ENCODE data around the gene SELENOO. TPM values are rescaled to one million over a fixed set of nuclear protein-coding genes. Genes with fewer than 3 reads are reported as not detected.

Gene SELENOO
- total RNA-seq, 1 experiment from 2014 or later, result 29.6 TPM

GRCh38 chr22:50189849-50190181 lies 11.0 kb upstream of the SELENOO start:
- no TSS peak for BruUV-seq (replicated peaks)
- peaks cover 2 to 11% of the 10 kb centered on the region in 2 experiments; a peak in 2 of 4 replicates for H3K36me3 ChIP-seq (ENCODE audit: control insufficient read depth in 1 of 2, insufficient read depth in 2 of 2, low read length in 2 of 2)
- no peaks in the 10 kb centered on the region for H3K27me3 ChIP-seq (ENCODE audit: insufficient read depth, low read length)
- ChIA-PET CTCF (interaction anchor here (1.3 kb wide), 1 partner anchor 9 kb away, joined by 4 read pairs; no protein-coding TSS in a partner anchor), POLR2A (interaction anchor here (1.4 kb wide), 1 partner anchor 41 kb away, joined by 3 read pairs; no protein-coding TSS in a partner anchor), RAD21 (ENCODE audit: low non-redundant PET in 1 of 2, low total read pairs in 2 of 2, uncharacterized antibody in 2 of 2, unreplicated experiment in 2 of 2) (no interaction called here)
- H4K20me1 ChIP-seq (ENCODE audit: insufficient read depth), result peaks cover 6% of the 10 kb centered on the region; the same call in 1 of the 2 replicates
- intact Hi-C loops (cut with micrococcal nuclease), result no loop called here
- peak overlapping the region; percentile 79 for H3K9ac ChIP-seq (ENCODE audit: low read length)
- peaks cover 24 to 46% of the 10 kb centered on the region in 2 experiments for H3K4me1 ChIP-seq (ENCODE audit: control insufficient read depth in 1 of 2, insufficient read depth in 2 of 2, low read length in 2 of 2)
- H3K9me3 ChIP-seq (ENCODE audit: control insufficient read depth in 1 of 2, insufficient read depth in 1 of 2, low read depth in 1 of 2, low read length in 2 of 2), result no peaks in the 10 kb centered on the region
- H3K79me2 ChIP-seq (ENCODE audit: insufficient read depth, low read length), result peaks cover 84% of the 10 kb centered on the region
- peak overlapping the region; percentile 92 for H3K4me2 ChIP-seq (ENCODE audit: low read length)
- H2AFZ ChIP-seq (ENCODE audit: low read depth, low read length, poor library complexity, severe bottlenecking), result no peak overlapping the region
- H3K4me3 ChIP-seq (replicated peaks in 1 of 2; ENCODE audit: low read depth in 1 of 2, low read length in 2 of 2), result peak overlapping the region; percentile 57 to 66
- ATAC-seq, result peak; percentile 20
- DNase-seq (ENCODE audit: low read depth, low spot score), result no peak
- no peaks in the 10 kb centered on the region for H3K9me2 ChIP-seq (ENCODE audit: insufficient read depth)
- no peak for TF ChIP-seq POLR2AphosphoS5 (IDR thresholded peaks at IDR 0.05; ENCODE audit: low read depth, low read length)
- peak overlapping the region; percentile 75 for H3K27ac ChIP-seq (ENCODE audit: low read depth, low read length)

DNA sequence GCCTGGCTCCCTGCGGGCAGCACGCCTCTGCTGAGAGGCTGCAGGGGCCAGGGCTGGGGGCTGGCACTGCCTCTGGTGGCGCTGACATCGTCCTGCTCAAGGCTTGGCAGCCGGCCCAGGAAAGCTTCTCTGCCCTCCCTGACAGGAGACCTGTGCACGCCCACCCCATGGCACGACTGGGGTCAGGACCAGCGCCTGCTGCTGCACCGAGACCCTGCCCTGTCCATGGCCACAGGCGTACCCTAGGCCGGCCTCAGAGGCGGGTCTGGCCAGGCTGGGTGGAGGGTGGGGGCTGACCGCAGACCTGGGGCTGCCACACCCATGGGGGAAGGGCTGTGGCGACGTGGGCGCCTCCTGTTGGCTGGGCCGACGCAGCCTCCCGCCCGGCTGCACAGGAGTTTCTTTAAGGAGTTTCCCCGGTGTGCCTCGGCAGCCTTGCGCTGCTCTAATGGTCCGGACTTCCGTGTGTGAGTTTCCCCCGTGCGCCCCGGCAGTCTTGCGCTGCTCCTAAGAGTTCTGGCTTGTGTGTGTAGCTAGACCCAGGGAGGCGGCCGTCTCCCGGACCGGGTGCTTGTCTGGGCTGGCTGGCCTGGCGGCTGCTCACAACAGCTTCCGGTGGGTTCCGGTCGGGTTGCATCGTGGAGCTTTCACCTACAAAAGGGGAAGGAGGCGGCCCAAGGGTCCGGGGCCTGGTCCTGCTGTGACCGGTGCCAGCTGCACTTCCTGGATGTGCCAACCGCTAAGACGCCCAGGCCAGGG lies 10.4 kb upstream of the SELENOO start:
- BruUV-seq (replicated peaks), result no TSS peak
- peaks cover 84% of the 10 kb centered on the region for H3K79me2 ChIP-seq (ENCODE audit: insufficient read depth, low read length)
- ChIA-PET CTCF (interaction anchor here (0.6 to 1.3 kb wide), 2 partner anchors 9 to 35 kb away, joined by 3 to 4 read pairs; no protein-coding TSS in a partner anchor), RAD21 (ENCODE audit: low non-redundant PET in 1 of 2, low total read pairs in 2 of 2, uncharacterized antibody in 2 of 2, unreplicated experiment in 2 of 2) (no interaction called here), POLR2A (interaction anchor here (0.6 to 1.4 kb wide), 2 partner anchors 41 to 251 kb away, joined by 3 to 5 read pairs; no protein-coding TSS in a partner anchor)
- H3K4me2 ChIP-seq (ENCODE audit: low read length), result peak overlapping the region; percentile 92
- no peaks in the 10 kb centered on the region for H3K9me2 ChIP-seq (ENCODE audit: insufficient read depth)
- H3K4me1 ChIP-seq (ENCODE audit: control insufficient read depth in 1 of 2, insufficient read depth in 2 of 2, low read length in 2 of 2), result peaks cover 20 to 42% of the 10 kb centered on the region in 2 experiments
- H2AFZ ChIP-seq (ENCODE audit: low read depth, low read length, poor library complexity, severe bottlenecking), result no peak overlapping the region
- intact Hi-C loops (cut with micrococcal nuclease), result no loop called here
- peaks cover 2 to 14% of the 10 kb centered on the region in 2 experiments; a peak in 2 of 4 replicates for H3K36me3 ChIP-seq (ENCODE audit: control insufficient read depth in 1 of 2, insufficient read depth in 2 of 2, low read length in 2 of 2)
- TF ChIP-seq, protein P1, sequence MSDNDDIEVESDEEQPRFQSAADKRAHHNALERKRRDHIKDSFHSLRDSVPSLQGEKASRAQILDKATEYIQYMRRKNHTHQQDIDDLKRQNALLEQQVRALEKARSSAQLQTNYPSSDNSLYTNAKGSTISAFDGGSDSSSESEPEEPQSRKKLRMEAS (IDR thresholded peaks at IDR 0.05), result peak; percentile 69; the same call in 1 of the 2 replicates
- TF ChIP-seq ELF1 (IDR thresholded peaks at IDR 0.05; ENCODE audit: borderline replicate concordance, low read depth) (no peak), JUND (IDR thresholded peaks at IDR 0.05) (no peak), POLR2A (IDR thresholded peaks at IDR 0.05; ENCODE audit: borderline replicate concordance, extremely low read depth, insufficient read depth, insufficient read length) (peak; percentile 23), POLR2AphosphoS5 (IDR thresholded peaks at IDR 0.05; ENCODE audit: low read depth, low read length) (peak; percentile 78), ZFX (IDR thresholded peaks at IDR 0.05) (0 out of 2 replicates have a peak, but pooled peaks have one; percentile 7), EZH2phosphoT487 (IDR thresholded peaks at IDR 0.05; ENCODE audit: borderline replicate concordance) (no peak)
- TF ChIP-seq, protein P2, sequence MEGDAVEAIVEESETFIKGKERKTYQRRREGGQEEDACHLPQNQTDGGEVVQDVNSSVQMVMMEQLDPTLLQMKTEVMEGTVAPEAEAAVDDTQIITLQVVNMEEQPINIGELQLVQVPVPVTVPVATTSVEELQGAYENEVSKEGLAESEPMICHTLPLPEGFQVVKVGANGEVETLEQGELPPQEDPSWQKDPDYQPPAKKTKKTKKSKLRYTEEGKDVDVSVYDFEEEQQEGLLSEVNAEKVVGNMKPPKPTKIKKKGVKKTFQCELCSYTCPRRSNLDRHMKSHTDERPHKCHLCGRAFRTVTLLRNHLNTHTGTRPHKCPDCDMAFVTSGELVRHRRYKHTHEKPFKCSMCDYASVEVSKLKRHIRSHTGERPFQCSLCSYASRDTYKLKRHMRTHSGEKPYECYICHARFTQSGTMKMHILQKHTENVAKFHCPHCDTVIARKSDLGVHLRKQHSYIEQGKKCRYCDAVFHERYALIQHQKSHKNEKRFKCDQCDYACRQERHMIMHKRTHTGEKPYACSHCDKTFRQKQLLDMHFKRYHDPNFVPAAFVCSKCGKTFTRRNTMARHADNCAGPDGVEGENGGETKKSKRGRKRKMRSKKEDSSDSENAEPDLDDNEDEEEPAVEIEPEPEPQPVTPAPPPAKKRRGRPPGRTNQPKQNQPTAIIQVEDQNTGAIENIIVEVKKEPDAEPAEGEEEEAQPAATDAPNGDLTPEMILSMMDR (IDR thresholded peaks at IDR 0.05 in 2 of 3, conservative IDR thresholded peaks at IDR 0.05 in 1 of 3; ENCODE audit: borderline replicate concordance in 1 of 3, insufficient read depth in 1 of 3, low read depth in 2 of 3, low read length in 2 of 3), result peak in 2 of 3 experiments; percentile 36 to 42; a peak in 3 of 6 replicates
- no peaks in the 10 kb centered on the region for H3K27me3 ChIP-seq (ENCODE audit: insufficient read depth, low read length)
- peak; percentile 60 for DNase-seq (ENCODE audit: low read depth, low spot score)
- peak; percentile 73 for ATAC-seq
- peaks cover 6% of the 10 kb centered on the region; the same call in 1 of the 2 replicates for H4K20me1 ChIP-seq (ENCODE audit: insufficient read depth)
- no peaks in the 10 kb centered on the region for H3K9me3 ChIP-seq (ENCODE audit: control insufficient read depth in 1 of 2, insufficient read depth in 1 of 2, low read depth in 1 of 2, low read length in 2 of 2)
- H3K9ac ChIP-seq (ENCODE audit: low read length), result peak overlapping the region; percentile 79
- H3K27ac ChIP-seq (ENCODE audit: low read depth, low read length), result peak overlapping the region; percentile 75
- peak overlapping the region; percentile 57 to 66 for H3K4me3 ChIP-seq (replicated peaks in 1 of 2; ENCODE audit: low read depth in 1 of 2, low read length in 2 of 2)

Data from HCT116 (cell line).